Activated CD4-positive, alpha-beta memory T cell treated with anti-CD3 and anti-CD28 coated beads, Interleukin-2, amount 10 ng/mL, durations not matched to agents 7 days and 5 days (primary cell): ENCODE data around the gene RASGRP4. TPM values are rescaled to one million over a fixed set of nuclear protein-coding genes. Genes with fewer than 3 reads are reported as not detected.
"Not testable (repeated sequence)": the region's sequence is repeated elsewhere in the genome, so short reads cannot be mapped to it uniquely, and the experiment has no call there.

Experiments
- CTCF ChIA-PET: fragments of 350-600 bp; sonication (Branson Sonifier 250); formaldehyde crosslinking; loops from one replicate; lab custom pipeline; 2021; ENCODE audit warnings: antibody characterized with exemption, inconsistent platforms; lab: Charles Lee
- POLR2A ChIA-PET: fragments of 350-600 bp; sonication (Branson Sonifier 250); formaldehyde crosslinking; loops from one replicate; lab custom pipeline; 2021; ENCODE audit warnings: antibody characterized with exemption; lab: Charles Lee
- DNase-seq: peaks from one replicate; pipeline ENCODE4 v3.0.0-alpha.2; 2020
- H3K27ac Mint-ChIP-seq: one replicate; pipeline ENCODE4 v1.8.0; 2021; ENCODE audit warnings: mild to moderate bottlenecking, mixed read lengths
- H3K27me3 Mint-ChIP-seq: one replicate; pipeline ENCODE4 v1.8.0; 2021; ENCODE audit warnings: mixed read lengths
- H3K36me3 Mint-ChIP-seq: one replicate; pipeline ENCODE4 v1.8.0; 2021; ENCODE audit warnings: low read depth, mixed read lengths
- H3K4me1 Mint-ChIP-seq: one replicate; pipeline ENCODE4 v1.8.0; 2021; ENCODE audit warnings: mixed read lengths
- H3K4me3 Mint-ChIP-seq: one replicate; pipeline ENCODE4 v1.8.0; 2021; ENCODE audit warnings: mild to moderate bottlenecking, mixed read lengths
- H3K9me3 Mint-ChIP-seq: one replicate; pipeline ENCODE4 v1.8.0; 2021; ENCODE audit warnings: mixed read lengths
- total RNA-seq, 2 experiments: library from RNA; stranded (reverse); gene quantifications; one replicate each; pipeline ENCODE4 v1.2.3, GENCODE V29; 2021

Gene RASGRP4, protein sequence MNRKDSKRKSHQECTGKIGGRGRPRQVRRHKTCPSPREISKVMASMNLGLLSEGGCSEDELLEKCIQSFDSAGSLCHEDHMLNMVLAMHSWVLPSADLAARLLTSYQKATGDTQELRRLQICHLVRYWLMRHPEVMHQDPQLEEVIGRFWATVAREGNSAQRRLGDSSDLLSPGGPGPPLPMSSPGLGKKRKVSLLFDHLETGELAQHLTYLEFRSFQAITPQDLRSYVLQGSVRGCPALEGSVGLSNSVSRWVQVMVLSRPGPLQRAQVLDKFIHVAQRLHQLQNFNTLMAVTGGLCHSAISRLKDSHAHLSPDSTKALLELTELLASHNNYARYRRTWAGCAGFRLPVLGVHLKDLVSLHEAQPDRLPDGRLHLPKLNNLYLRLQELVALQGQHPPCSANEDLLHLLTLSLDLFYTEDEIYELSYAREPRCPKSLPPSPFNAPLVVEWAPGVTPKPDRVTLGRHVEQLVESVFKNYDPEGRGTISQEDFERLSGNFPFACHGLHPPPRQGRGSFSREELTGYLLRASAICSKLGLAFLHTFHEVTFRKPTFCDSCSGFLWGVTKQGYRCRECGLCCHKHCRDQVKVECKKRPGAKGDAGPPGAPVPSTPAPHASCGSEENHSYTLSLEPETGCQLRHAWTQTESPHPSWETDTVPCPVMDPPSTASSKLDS
- total RNA-seq, result 10 to 100 TPM; 19.5 to 20.0 TPM

DNA sequence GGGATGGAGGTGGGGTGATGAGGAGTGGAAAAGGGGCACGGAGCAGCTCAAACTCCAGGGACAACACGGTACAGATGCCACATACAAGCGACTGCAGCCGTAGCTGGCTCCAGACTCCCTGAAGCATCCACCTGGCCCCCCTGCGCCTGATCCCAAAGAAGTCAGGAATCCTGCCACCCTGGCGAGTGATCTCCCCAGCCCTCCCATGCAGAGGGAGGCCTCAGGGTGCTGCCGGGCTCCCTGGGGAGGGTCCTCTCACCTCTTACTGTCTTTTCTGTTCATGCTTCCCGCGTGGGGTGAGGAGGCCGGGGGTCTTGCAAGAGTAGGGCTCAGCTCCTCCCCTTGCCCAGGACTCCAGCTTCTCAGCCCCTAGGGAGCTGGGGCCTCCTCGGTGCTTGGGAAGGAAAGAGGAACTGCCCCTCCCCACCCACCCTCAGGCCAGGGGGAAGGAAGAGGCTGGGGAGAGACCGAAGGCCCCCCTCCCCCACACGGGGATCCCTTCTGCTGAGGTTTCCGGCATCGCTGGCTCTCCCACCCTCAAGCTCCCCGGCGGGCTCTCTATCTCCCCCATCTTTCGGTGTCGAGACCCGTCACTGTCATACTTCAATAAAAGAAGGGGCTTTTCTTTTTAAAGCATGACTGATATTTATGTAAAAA lies at the start of gene RASGRP4:
RASGRP4 (minus strand) TSS at position 410 of the 657 bp plus-strand sequence; CDS start at position 282, 128 bp downstream.
- Mint-ChIP-seq H3K9me3 (no peaks in the 10 kb centered on the region), H3K4me3 (peak within 1 kb of the TSS; percentile 78), H3K27ac (peak within 1 kb of the TSS; percentile 88), H3K4me1 (peaks cover 39% of the 10 kb centered on the region), H3K36me3 (no peaks in the 10 kb centered on the region), H3K27me3 (no peaks in the 10 kb centered on the region)
- ChIA-PET CTCF (interaction anchor here (2.4 to 4.8 kb wide), 2 partner anchors 23 to 505 kb away, joined by 15 to 18 read pairs; partner anchors contain the start of genes FAM98C, MRPS12 and SARS2), POLR2A (interaction anchor here (0.9 to 6.8 kb wide), 5 partner anchors 9 to 192 kb away, joined by 3 to 35 read pairs (median 4); partner anchors contain the start of genes FAM98C, MAP4K1 and PSMD8)
- peak; percentile 61 for DNase-seq

DNA sequence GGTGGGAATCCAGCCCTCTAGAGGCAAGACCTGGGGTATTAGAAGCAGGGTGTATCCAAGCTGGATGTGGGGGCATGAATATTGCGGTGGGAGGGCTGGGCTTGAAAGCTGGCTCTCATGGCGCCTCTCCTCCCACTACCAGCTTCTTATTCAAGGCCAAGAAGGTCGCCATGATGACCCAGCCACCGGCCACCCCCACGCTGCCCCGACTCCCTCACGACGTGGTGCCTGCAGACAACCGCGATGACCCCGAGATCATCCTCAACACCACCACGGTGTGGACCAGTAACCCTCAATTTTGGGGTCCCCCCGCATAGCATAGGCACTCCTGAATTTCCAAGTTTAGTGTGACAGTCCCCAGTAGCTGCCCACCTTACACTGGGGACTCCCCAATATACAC lies 49.2 kb upstream of the RASGRP4 start:
- no peak for DNase-seq
- Mint-ChIP-seq H3K27ac (no peak overlapping the region), H3K4me1 (no peaks in the 10 kb centered on the region), H3K36me3 (no peaks in the 10 kb centered on the region), H3K9me3 (no peaks in the 10 kb centered on the region), H3K4me3 (no peak overlapping the region), H3K27me3 (peaks cover 1% of the 10 kb centered on the region)
- CTCF ChIA-PET, result interaction anchor here (0.8 kb wide), 1 partner anchor 72 kb away, joined by 3 read pairs; the partner anchor contains the start of gene FAM98C
- POLR2A ChIA-PET, result no interaction called here

DNA sequence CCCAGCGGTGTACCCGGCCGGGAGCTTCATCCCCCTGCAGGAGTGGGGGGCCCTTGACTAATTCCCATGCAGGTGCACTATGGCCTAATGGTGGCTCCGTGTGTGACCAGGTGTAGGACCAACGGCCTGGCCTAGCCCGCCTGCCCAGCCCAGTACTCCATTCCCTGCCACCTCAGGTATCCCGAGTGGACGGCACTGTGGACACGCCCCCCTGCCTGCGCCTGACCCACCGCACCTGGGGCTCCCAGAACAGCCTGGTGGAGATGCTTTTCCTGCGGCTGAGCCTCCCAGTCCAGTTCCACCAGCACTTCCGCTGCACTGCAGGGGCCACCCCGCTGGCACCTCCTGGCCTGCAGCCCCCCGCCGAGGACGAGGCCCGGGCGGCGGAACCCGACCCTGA lies 47.2 kb upstream of the RASGRP4 start:
- POLR2A ChIA-PET, result no interaction called here
- CTCF ChIA-PET, result no interaction called here
- H3K27ac Mint-ChIP-seq, result no peak overlapping the region
- no peaks in the 10 kb centered on the region for H3K4me1 Mint-ChIP-seq
- H3K4me3 Mint-ChIP-seq, result no peak overlapping the region
- peaks cover 1% of the 10 kb centered on the region for H3K27me3 Mint-ChIP-seq
- H3K9me3 Mint-ChIP-seq, result no peaks in the 10 kb centered on the region
- no peak for DNase-seq
- no peaks in the 10 kb centered on the region for H3K36me3 Mint-ChIP-seq

DNA sequence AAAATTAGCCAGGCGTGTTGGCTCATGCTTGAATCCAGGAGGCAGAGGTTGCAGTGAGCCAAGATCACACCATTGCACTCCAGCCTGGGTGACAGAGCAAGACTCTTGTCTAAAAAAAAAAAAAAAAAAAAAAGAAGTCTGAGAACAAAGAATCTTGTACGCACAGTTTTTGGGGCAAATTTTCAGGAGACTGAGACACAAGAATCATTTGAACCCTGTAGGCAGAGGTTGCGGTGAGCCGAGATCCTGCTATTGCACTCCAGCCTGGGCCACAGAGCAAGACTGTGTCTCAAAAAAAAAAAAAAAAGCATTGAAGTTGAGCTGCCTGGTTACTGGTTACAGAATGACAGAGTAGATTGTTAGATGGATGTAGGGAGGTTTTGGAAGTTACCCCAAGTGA lies 46.7 kb upstream of the RASGRP4 start:
- DNase-seq, H3K9me3 Mint-ChIP-seq, H3K27me3 Mint-ChIP-seq, H3K27ac Mint-ChIP-seq, POLR2A ChIA-PET, H3K4me1 Mint-ChIP-seq, H3K36me3 Mint-ChIP-seq, H3K4me3 Mint-ChIP-seq, CTCF ChIA-PET: not testable (repeated sequence)

DNA sequence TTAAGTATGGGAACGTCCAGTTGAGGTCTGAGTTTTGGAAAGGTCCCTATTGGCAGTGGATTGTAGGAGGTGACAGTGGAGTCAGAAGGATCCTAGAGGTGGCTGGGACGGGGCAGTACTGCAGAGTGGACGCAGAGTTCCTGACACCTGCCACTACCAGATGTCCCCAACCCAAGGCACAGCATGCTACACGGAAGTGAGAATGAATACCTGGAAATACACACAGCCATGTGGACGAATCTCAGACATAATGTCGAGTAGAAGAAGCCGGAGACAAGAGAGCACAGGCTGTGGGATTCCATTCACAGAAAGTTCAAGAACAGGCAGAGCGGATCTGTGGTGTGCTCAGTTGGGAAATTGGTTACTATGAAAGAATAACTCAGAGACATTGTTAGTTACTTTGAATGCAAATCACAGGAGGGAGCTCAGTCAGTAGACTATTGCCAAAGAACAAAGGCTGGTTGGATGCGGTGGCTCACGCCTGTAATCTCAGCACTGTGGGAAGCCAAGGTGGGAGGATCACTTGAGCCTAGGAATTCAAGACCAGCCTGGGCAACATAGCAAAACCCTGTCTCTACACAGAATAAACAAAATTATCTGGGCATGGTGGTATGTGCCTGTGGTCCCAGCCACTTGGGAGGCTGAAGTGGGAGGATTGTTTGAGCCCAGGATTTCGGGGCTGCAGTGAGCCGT lies 44.9 kb upstream of the RASGRP4 start:
- Mint-ChIP-seq H3K9me3 (peaks cover 3% of the 10 kb centered on the region), H3K27me3 (peaks cover 1% of the 10 kb centered on the region), H3K27ac (no peak overlapping the region), H3K4me3 (no peak overlapping the region), H3K4me1 (no peaks in the 10 kb centered on the region), H3K36me3 (no peaks in the 10 kb centered on the region)
- no peak for DNase-seq
- ChIA-PET CTCF (no interaction called here), POLR2A (no interaction called here)

DNA sequence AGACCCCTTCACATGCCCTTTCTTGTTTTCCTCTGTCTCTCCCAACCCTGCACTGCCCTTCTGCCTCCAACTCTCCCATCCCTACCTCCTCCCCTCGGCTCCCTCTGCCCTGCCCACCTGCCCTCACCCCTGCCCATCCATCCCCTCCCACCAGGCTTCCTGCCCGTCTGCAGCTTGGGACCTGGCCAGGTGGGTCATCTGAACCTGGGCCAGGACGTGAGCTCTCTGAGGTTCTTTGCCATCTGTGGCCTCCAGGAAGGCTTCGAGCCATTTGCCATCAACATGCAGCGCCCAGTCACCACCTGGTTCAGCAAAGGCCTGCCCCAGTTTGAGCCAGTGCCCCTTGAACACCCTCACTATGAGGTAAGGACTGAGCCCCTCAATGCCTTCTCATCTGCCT lies 43.1 kb upstream of the RASGRP4 start:
- CTCF ChIA-PET, result interaction anchor here (0.8 kb wide), 1 partner anchor 492 kb away, joined by 5 read pairs; no protein-coding TSS in a partner anchor

DNA sequence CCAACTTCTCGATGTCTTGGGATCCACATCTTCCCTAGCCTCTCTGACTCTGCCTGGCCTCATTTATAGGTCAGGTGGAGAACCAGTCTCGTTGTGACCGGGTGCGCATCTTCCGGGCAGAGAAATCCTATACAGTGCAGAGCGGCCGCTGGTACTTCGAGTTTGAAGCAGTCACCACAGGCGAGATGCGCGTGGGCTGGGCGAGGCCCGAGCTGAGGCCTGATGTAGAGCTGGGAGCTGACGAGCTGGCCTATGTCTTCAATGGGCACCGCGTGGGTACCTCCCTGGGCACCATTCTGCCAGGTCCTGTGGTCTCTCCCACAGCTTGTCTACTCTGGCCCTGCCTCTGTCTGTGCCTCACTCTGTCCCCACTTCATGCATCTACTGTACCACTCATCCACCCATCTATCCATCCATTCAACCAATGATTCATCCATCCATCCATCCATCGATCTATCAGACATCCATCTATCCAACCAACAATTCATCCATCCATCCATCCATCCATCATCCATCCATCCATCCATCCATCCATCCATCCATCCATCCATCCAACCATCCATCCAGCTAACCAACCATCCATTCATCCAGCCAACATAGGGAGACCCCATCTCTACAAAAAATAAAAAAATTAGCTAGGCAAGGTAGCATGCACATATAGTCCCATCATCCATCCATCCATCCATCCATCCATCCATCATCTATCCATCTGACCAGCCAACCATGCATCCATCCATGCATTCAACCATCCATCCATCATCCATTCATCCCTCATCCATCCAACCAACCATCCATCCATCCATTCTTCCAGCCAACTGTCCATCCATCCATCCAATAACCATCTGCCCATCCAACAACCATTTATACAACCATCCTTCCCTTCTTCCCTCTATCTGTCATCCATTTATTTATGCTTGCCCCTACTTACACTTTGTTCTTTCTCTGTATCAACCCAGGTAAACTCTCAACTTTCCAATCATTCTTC lies 41.8 kb upstream of the RASGRP4 start:
- DNase-seq, result no peak
- H3K4me3 Mint-ChIP-seq, result no peak overlapping the region
- no peak overlapping the region for H3K27ac Mint-ChIP-seq
- POLR2A ChIA-PET, result no interaction called here
- CTCF ChIA-PET, result no interaction called here
- H3K9me3 Mint-ChIP-seq, result peaks cover 3% of the 10 kb centered on the region
- H3K36me3 Mint-ChIP-seq, result no peaks in the 10 kb centered on the region
- peaks cover 1% of the 10 kb centered on the region for H3K27me3 Mint-ChIP-seq
- H3K4me1 Mint-ChIP-seq, result no peaks in the 10 kb centered on the region

More for the DNA sequence above, 43.1 kb upstream of the RASGRP4 start:
- H3K4me3 Mint-ChIP-seq, result no peak overlapping the region
- no peak for DNase-seq
- peaks cover 3% of the 10 kb centered on the region for H3K9me3 Mint-ChIP-seq
- H3K4me1 Mint-ChIP-seq, result no peaks in the 10 kb centered on the region
- POLR2A ChIA-PET, result no interaction called here
- no peaks in the 10 kb centered on the region for H3K36me3 Mint-ChIP-seq
- no peak overlapping the region for H3K27ac Mint-ChIP-seq
- peaks cover 1% of the 10 kb centered on the region for H3K27me3 Mint-ChIP-seq

DNA sequence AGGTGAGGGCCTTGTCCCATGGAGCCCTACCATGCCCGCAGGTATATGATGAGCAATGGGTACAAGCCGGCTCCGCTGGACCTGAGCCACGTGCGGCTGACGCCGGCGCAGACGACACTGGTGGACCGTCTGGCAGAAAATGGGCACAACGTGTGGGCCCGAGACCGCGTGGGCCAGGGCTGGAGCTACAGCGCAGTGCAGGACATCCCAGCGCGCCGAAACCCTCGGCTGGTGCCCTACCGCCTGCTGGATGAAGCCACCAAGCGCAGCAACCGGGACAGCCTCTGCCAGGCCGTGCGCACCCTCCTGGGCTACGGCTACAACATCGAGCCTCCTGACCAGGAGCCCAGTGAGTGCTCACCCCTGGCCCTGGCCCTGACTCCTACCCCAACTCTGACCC lies 40.0 kb upstream of the RASGRP4 start:
- DNase-seq, result no peak
- Mint-ChIP-seq H3K4me3 (no peak overlapping the region), H3K4me1 (no peaks in the 10 kb centered on the region), H3K27ac (no peak overlapping the region), H3K36me3 (no peaks in the 10 kb centered on the region), H3K9me3 (peaks cover 3% of the 10 kb centered on the region), H3K27me3 (no peaks in the 10 kb centered on the region)
- ChIA-PET POLR2A (no interaction called here), CTCF (no interaction called here)

DNA sequence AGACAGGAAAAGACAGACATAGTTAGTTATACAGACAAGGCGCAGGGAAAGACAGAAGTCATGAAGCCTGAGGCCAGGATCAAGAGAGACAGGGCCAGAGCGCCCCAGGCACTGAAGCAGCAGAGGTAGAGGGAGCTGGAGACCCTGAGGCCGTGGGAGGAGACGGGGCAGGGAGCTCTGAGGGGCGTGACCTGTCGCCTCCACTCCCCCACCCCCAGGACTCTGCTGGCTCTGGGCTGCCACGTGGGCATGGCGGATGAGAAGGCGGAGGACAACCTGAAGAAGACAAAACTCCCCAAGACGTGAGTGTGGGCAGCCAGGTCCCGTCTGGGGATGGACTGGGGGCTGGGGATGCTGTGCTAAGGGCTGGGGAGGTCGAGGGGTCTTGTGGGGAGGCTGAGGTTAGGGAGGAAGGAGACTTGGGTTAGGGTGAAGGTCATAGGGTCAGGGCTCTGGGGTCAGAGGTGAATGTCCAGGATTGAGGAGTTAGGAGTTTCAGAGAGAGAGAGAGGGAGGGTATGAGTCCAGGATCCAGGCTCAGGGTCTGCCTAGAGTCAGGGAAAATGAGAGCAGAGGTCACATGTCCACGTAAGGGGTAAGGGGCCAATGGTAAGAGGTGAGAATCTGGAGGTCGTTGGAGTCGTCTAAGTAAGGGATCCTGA lies 38.5 kb upstream of the RASGRP4 start:
- peaks cover 3% of the 10 kb centered on the region for H3K9me3 Mint-ChIP-seq
- CTCF ChIA-PET, result no interaction called here
- POLR2A ChIA-PET, result no interaction called here

DNA sequence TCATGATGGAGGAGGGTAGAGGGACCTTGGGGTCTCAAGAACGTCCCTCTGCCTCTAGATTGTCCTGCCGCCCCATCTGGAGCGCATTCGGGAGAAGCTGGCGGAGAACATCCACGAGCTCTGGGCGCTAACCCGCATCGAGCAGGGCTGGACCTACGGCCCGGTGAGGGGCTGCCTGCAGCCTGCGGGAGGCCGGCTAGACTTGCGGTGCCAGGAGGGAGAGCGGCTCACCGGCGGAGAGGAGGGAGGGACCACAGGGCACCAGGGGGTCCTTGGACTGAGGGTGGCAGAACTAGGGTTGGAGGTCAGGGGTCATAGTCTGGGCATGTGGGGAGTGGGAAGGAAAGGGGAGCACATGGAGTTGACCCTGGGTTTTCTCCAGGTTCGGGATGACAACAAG lies 37.3 kb upstream of the RASGRP4 start:
- H3K27me3 Mint-ChIP-seq, result no peaks in the 10 kb centered on the region
- CTCF ChIA-PET, result no interaction called here
- POLR2A ChIA-PET, result no interaction called here
- peaks cover 3% of the 10 kb centered on the region for H3K9me3 Mint-ChIP-seq
- DNase-seq, result no peak
- H3K4me3 Mint-ChIP-seq, result no peak overlapping the region
- no peaks in the 10 kb centered on the region for H3K4me1 Mint-ChIP-seq
- no peak overlapping the region for H3K27ac Mint-ChIP-seq
- no peaks in the 10 kb centered on the region for H3K36me3 Mint-ChIP-seq

More for the DNA sequence above, 38.5 kb upstream of the RASGRP4 start:
- H3K4me3 Mint-ChIP-seq, result no peak overlapping the region
- no peak overlapping the region for H3K27ac Mint-ChIP-seq
- DNase-seq, result no peak
- no peaks in the 10 kb centered on the region for H3K27me3 Mint-ChIP-seq
- H3K4me1 Mint-ChIP-seq, result no peaks in the 10 kb centered on the region
- H3K36me3 Mint-ChIP-seq, result no peaks in the 10 kb centered on the region

DNA sequence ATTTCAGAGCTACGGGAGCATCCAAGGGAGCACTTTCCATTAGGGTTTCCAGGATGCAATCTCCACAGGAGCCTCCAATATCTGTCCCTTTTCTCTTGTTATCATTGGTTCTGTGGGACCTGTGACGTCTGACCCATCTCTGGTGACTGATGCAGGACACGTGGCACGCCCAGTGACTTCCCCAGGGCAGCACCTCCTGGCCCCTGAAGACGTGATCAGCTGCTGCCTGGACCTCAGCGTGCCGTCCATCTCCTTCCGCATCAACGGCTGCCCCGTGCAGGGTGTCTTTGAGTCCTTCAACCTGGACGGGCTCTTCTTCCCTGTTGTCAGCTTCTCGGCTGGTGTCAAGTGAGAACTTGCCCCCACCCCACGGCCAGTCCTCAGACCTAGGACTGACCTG lies 33.0 kb upstream of the RASGRP4 start:
- ChIA-PET POLR2A (no interaction called here), CTCF (no interaction called here)
- Mint-ChIP-seq H3K27me3 (no peaks in the 10 kb centered on the region), H3K36me3 (no peaks in the 10 kb centered on the region), H3K9me3 (no peaks in the 10 kb centered on the region), H3K4me1 (no peaks in the 10 kb centered on the region), H3K27ac (no peak overlapping the region), H3K4me3 (no peak overlapping the region)
- no peak for DNase-seq
